ENCODE measurements around the gene ZNF580. TPM values are rescaled to one million over a fixed set of nuclear protein-coding genes. Genes with fewer than 3 reads are reported as not detected.

ZNF580 gene
- total RNA-seq, 1 donor, result 6.5 TPM

- peaks cover 24% of the 10 kb centered on the region for H3K36me3 ChIP-seq (ENCODE audit: insufficient read depth, low read length)
- H2AFZ ChIP-seq (ENCODE audit: low read length), result no peak overlapping the region
- no peak overlapping the region for H3K4me2 ChIP-seq (ENCODE audit: insufficient read depth, low read length)
- no peaks in the 10 kb centered on the region for H3K4me1 ChIP-seq (ENCODE audit: insufficient read depth, low read length)
- TF ChIP-seq, protein P1, sequence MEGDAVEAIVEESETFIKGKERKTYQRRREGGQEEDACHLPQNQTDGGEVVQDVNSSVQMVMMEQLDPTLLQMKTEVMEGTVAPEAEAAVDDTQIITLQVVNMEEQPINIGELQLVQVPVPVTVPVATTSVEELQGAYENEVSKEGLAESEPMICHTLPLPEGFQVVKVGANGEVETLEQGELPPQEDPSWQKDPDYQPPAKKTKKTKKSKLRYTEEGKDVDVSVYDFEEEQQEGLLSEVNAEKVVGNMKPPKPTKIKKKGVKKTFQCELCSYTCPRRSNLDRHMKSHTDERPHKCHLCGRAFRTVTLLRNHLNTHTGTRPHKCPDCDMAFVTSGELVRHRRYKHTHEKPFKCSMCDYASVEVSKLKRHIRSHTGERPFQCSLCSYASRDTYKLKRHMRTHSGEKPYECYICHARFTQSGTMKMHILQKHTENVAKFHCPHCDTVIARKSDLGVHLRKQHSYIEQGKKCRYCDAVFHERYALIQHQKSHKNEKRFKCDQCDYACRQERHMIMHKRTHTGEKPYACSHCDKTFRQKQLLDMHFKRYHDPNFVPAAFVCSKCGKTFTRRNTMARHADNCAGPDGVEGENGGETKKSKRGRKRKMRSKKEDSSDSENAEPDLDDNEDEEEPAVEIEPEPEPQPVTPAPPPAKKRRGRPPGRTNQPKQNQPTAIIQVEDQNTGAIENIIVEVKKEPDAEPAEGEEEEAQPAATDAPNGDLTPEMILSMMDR (IDR thresholded peaks at IDR 0.05; ENCODE audit: extremely low read depth, low read depth, low read length), result no peak
- peak; percentile 79 for DNase-seq (ENCODE audit: insufficient read length, low spot score, missing footprints)
- peaks cover 50% of the 10 kb centered on the region for H4K20me1 ChIP-seq (ENCODE audit: insufficient read depth, low read length)
- peaks cover 57% of the 10 kb centered on the region for H3K79me2 ChIP-seq (ENCODE audit: insufficient read depth, low read length)
- H3K4me3 ChIP-seq (ENCODE audit: insufficient read depth, low read length), result no peak overlapping the region
- H3K27ac ChIP-seq (ENCODE audit: low read depth, low read length), result no peak overlapping the region
- H3K27me3 ChIP-seq (ENCODE audit: insufficient read depth, low read length), result no peaks in the 10 kb centered on the region
- H3K9me3 ChIP-seq (ENCODE audit: low read depth, low read length), result no peaks in the 10 kb centered on the region
Observed at GRCh38 chr19:55688422-55689218, 47.8 kb downstream of the ZNF580 start.

DNA sequence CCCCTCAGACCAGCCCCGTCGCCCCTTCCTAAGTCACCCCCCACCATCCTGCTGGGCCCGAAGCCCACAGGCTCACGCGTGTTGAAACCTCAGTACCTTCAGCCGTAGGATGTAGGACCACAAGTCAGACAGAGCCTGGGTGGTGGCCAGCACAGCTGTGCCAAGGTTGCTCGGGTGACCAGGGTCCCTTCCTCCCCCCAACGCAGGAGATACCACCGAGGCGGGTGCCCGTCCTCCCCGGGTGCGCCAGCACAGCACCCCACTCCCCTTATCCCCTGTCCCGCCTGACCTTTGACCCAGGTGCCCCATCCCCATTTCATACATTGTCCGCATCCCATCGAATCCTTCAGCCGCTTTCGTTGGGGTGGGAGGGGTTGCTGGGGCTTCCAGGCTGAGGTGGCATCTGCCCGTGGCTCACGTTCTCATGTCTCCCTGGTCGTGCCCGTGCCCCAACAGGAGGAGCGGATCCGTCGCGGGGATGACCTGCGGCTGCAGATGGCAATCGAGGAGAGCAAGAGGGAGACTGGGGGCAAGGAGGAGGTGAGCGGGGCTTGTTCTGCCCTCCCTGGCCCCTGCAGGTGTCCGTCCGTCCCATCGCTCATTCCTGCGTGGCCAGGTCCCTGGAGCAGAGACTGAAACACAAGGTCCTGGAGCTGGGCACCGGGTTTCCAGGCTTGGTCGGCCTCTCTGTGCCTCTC lies 48.8 kb downstream of the ZNF580 start:
- Histone ChIP-seq H3K79me2 (ENCODE audit: insufficient read depth, low read length) (peaks cover 48% of the 10 kb centered on the region), H3K27me3 (ENCODE audit: insufficient read depth, low read length) (no peaks in the 10 kb centered on the region), H3K4me3 (ENCODE audit: insufficient read depth, low read length) (no peak overlapping the region), H3K4me2 (ENCODE audit: insufficient read depth, low read length) (no peak overlapping the region), H3K9me3 (ENCODE audit: low read depth, low read length) (no peaks in the 10 kb centered on the region), H3K27ac (ENCODE audit: low read depth, low read length) (no peak overlapping the region), H4K20me1 (ENCODE audit: insufficient read depth, low read length) (peaks cover 46% of the 10 kb centered on the region), H3K4me1 (ENCODE audit: insufficient read depth, low read length) (no peaks in the 10 kb centered on the region), H3K36me3 (ENCODE audit: insufficient read depth, low read length) (peaks cover 31% of the 10 kb centered on the region), H2AFZ (ENCODE audit: low read length) (no peak overlapping the region)
- TF ChIP-seq, protein P1 (IDR thresholded peaks at IDR 0.05; ENCODE audit: extremely low read depth, low read depth, low read length), result no peak
- peak; percentile 81 for DNase-seq (ENCODE audit: insufficient read length, low spot score, missing footprints)

DNA sequence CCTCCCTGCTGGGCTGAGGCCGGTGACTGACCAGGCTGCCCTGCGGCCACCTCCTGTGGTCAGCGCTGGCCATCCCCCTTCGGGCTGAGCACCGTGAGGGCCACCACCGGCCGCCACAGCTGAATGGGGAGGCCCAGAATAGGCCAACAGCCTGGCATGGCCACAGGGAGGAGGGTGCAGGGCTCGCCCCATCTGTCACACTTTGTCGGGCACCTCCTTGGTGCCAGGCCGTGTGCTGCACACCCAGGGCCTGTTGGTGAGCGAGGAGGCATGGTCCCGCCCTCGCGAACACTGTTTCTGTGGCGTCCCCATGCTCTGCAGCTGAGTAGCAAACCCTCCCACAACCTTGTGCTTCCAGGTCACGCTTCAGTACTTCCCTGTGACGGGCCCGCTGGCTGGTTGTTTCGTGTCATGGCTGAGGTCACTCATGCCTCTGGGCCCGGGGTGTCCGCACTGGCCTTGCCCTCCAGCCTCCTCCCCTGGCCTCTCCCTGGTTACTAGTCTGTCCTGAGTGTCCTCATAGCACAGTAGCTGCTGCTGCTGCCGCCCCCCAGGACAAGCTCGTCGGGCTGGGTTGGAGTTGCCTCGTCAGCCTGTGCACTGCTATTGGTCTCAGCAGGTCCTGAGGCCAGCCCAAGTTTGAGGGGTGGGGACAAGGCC lies 49.4 kb downstream of the ZNF580 start:
- Histone ChIP-seq H3K36me3 (ENCODE audit: insufficient read depth, low read length) (peaks cover 27% of the 10 kb centered on the region), H3K4me3 (ENCODE audit: insufficient read depth, low read length) (no peak overlapping the region), H3K4me1 (ENCODE audit: insufficient read depth, low read length) (no peaks in the 10 kb centered on the region), H3K79me2 (ENCODE audit: insufficient read depth, low read length) (peaks cover 41% of the 10 kb centered on the region), H3K4me2 (ENCODE audit: insufficient read depth, low read length) (no peak overlapping the region), H2AFZ (ENCODE audit: low read length) (no peak overlapping the region), H3K9me3 (ENCODE audit: low read depth, low read length) (no peaks in the 10 kb centered on the region), H3K27ac (ENCODE audit: low read depth, low read length) (no peak overlapping the region), H4K20me1 (ENCODE audit: insufficient read depth, low read length) (peaks cover 40% of the 10 kb centered on the region), H3K27me3 (ENCODE audit: insufficient read depth, low read length) (no peaks in the 10 kb centered on the region)
- TF ChIP-seq, protein P1 (IDR thresholded peaks at IDR 0.05; ENCODE audit: extremely low read depth, low read depth, low read length), result no peak
- peak; percentile 84 for DNase-seq (ENCODE audit: insufficient read length, low spot score, missing footprints)
